ENCODE results near the gene DDX47. TPM values are rescaled to one million over a fixed set of nuclear protein-coding genes. Genes with fewer than 3 reads are reported as not detected.

Gene DDX47
- total RNA-seq, 1 experiment from 2014 or later: 60.5 TPM

- DNase-seq: no peak
- intact Hi-C loops (cut with micrococcal nuclease; ENCODE audit: unreplicated experiment): loop anchor here (5.0 kb wide), 1 partner anchor 37 kb away; the partner anchor contains the start of gene APOLD1
- no peak for TF ChIP-seq CTCF (IDR thresholded peaks at IDR 0.05; ENCODE audit: unreplicated experiment)
- no peaks in the 10 kb centered on the region for H3K27me3 Mint-ChIP-seq (ENCODE audit: unreplicated experiment)
- H3K4me3 Mint-ChIP-seq (ENCODE audit: low read depth, unreplicated experiment): no peak overlapping the region
- BruUV-seq (replicated peaks): TSS peak; percentile 13
- no peaks in the 10 kb centered on the region for H3K9me3 Mint-ChIP-seq (ENCODE audit: low read depth, unreplicated experiment)
- H3K36me3 Mint-ChIP-seq (ENCODE audit: insufficient read depth, unreplicated experiment): peaks cover 81% of the 10 kb centered on the region
- H3K27ac Mint-ChIP-seq (ENCODE audit: unreplicated experiment): peak overlapping the region; percentile 62
- peaks cover 49% of the 10 kb centered on the region for H3K4me1 Mint-ChIP-seq (ENCODE audit: low read depth, unreplicated experiment)
- CTCF ChIA-PET: interaction anchor here (1.0 kb wide), 1 partner anchor 48 kb away, joined by 3 read pairs; no protein-coding TSS in a partner anchor
These were observed 10.7 kb downstream of the DDX47 start for GRCh38 chr12:12823811-12824210.

- intact Hi-C loops (cut with micrococcal nuclease; ENCODE audit: unreplicated experiment): loop anchor here (2.0 to 5.0 kb wide), 3 partner anchors 33 to 55 kb away; partner anchors contain the start of gene GPRC5A
- peak overlapping the region; percentile 53 for H3K4me3 Mint-ChIP-seq (ENCODE audit: low read depth, unreplicated experiment)
- TSS peak; percentile 50 for BruUV-seq (replicated peaks)
- peak overlapping the region; percentile 82 for H3K27ac Mint-ChIP-seq (ENCODE audit: unreplicated experiment)
- TF ChIP-seq CTCF (IDR thresholded peaks at IDR 0.05; ENCODE audit: unreplicated experiment): no peak
- peaks cover 78% of the 10 kb centered on the region for H3K36me3 Mint-ChIP-seq (ENCODE audit: insufficient read depth, unreplicated experiment)
- H3K27me3 Mint-ChIP-seq (ENCODE audit: unreplicated experiment): no peaks in the 10 kb centered on the region
- CTCF ChIA-PET: interaction anchor here (0.6 to 1.7 kb wide), 12 partner anchors 14 to 72 kb away, joined by 3 to 10 read pairs (median 4); partner anchors contain the start of gene GPRC5A
- peaks cover 69% of the 10 kb centered on the region for H3K4me1 Mint-ChIP-seq (ENCODE audit: low read depth, unreplicated experiment)
- H3K9me3 Mint-ChIP-seq (ENCODE audit: low read depth, unreplicated experiment): no peaks in the 10 kb centered on the region
- DNase-seq: peak; percentile 71
These were observed 22.4 kb downstream of the DDX47 start for GRCh38 chr12:12835378-12836146.

- Mint-ChIP-seq H3K4me1 (ENCODE audit: low read depth, unreplicated experiment) (peaks cover 69% of the 10 kb centered on the region), H3K27ac (ENCODE audit: unreplicated experiment) (peak overlapping the region; percentile 82), H3K27me3 (ENCODE audit: unreplicated experiment) (no peaks in the 10 kb centered on the region), H3K4me3 (ENCODE audit: low read depth, unreplicated experiment) (peak overlapping the region; percentile 53), H3K36me3 (ENCODE audit: insufficient read depth, unreplicated experiment) (peaks cover 76% of the 10 kb centered on the region), H3K9me3 (ENCODE audit: low read depth, unreplicated experiment) (no peaks in the 10 kb centered on the region)
- no peak for TF ChIP-seq CTCF (IDR thresholded peaks at IDR 0.05; ENCODE audit: unreplicated experiment)
- intact Hi-C loops (cut with micrococcal nuclease; ENCODE audit: unreplicated experiment): loop anchor here (2.0 to 5.0 kb wide), 2 partner anchors 34 to 36 kb away; no protein-coding TSS in a partner anchor
- BruUV-seq (replicated peaks): no TSS peak
- DNase-seq: no peak
- CTCF ChIA-PET: interaction anchor here (0.7 to 3.4 kb wide), 14 partner anchors 23 to 147 kb away, joined by 3 to 37 read pairs (median 4); partner anchors contain the start of genes DDX47 and GPRC5A
These were observed 23.4 kb downstream of the DDX47 start for GRCh38 chr12:12836571-12836970.

GRCh38 chr12:12837025-12837812 is 24.1 kb downstream of the DDX47 start:
- TF ChIP-seq CTCF (IDR thresholded peaks at IDR 0.05; ENCODE audit: unreplicated experiment): no peak
- no TSS peak for BruUV-seq (replicated peaks)
- no peaks in the 10 kb centered on the region for H3K9me3 Mint-ChIP-seq (ENCODE audit: low read depth, unreplicated experiment)
- peak; percentile 64 for DNase-seq
- H3K36me3 Mint-ChIP-seq (ENCODE audit: insufficient read depth, unreplicated experiment): peaks cover 69% of the 10 kb centered on the region
- peak overlapping the region; percentile 82 for H3K27ac Mint-ChIP-seq (ENCODE audit: unreplicated experiment)
- CTCF ChIA-PET: interaction anchor here (0.7 to 3.4 kb wide), 18 partner anchors 24 to 146 kb away, joined by 3 to 37 read pairs (median 4); partner anchors contain the start of genes DDX47 and GPRC5A
- H3K27me3 Mint-ChIP-seq (ENCODE audit: unreplicated experiment): no peaks in the 10 kb centered on the region
- peak overlapping the region; percentile 25 for H3K4me3 Mint-ChIP-seq (ENCODE audit: low read depth, unreplicated experiment)
- intact Hi-C loops (cut with micrococcal nuclease; ENCODE audit: unreplicated experiment): loop anchor here (2.0 to 5.0 kb wide), 2 partner anchors 35 to 36 kb away; no protein-coding TSS in a partner anchor
- peaks cover 70% of the 10 kb centered on the region for H3K4me1 Mint-ChIP-seq (ENCODE audit: low read depth, unreplicated experiment)

Data from Calu3 (cell line).